GM12874 (cell line): ENCODE results near the gene ERF.

Experiments
- TF ChIP-seq, protein P1 (sequence below): IDR thresholded peaks from 2 replicates; pipeline ENCODE4 v1.5.1; 2011; ENCODE audit warnings: low read depth, mild to moderate bottlenecking, control low read depth, low read length, moderate library complexity; ENCODE audit not compliant: insufficient read depth

ERF gene

GRCh38 chr19:42277821-42278451 is 23.0 kb upstream of the ERF start:
- TF ChIP-seq, protein P1, sequence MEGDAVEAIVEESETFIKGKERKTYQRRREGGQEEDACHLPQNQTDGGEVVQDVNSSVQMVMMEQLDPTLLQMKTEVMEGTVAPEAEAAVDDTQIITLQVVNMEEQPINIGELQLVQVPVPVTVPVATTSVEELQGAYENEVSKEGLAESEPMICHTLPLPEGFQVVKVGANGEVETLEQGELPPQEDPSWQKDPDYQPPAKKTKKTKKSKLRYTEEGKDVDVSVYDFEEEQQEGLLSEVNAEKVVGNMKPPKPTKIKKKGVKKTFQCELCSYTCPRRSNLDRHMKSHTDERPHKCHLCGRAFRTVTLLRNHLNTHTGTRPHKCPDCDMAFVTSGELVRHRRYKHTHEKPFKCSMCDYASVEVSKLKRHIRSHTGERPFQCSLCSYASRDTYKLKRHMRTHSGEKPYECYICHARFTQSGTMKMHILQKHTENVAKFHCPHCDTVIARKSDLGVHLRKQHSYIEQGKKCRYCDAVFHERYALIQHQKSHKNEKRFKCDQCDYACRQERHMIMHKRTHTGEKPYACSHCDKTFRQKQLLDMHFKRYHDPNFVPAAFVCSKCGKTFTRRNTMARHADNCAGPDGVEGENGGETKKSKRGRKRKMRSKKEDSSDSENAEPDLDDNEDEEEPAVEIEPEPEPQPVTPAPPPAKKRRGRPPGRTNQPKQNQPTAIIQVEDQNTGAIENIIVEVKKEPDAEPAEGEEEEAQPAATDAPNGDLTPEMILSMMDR, result no peak

GRCh38 chr19:42276821-42277220 is 21.9 kb upstream of the ERF start:
- TF ChIP-seq, protein P1, result no peak

GRCh38 chr19:42276284-42276683 is 21.4 kb upstream of the ERF start:
- TF ChIP-seq, protein P1, result no peak

DNA sequence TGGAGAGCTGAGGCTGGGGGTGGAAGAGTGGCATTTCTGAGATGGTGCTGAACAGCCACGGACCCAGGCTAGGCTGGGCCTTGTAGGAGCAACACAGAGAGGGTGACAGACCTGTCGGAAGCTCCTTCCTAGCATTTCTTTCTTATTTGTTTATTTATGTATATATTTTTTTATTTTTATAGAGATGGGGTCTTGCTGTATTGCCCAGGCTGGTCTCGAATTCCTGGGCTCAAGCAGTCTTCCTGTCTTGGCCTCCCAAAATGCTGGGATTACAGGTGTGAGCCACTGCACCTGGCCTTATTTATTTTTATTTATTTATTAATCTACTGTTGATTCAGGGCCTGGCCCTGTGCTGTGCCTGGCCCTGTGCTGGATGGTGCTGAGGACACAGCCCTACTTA is 20.6 kb upstream of the ERF start:
- TF ChIP-seq, protein P1, result no peak

DNA sequence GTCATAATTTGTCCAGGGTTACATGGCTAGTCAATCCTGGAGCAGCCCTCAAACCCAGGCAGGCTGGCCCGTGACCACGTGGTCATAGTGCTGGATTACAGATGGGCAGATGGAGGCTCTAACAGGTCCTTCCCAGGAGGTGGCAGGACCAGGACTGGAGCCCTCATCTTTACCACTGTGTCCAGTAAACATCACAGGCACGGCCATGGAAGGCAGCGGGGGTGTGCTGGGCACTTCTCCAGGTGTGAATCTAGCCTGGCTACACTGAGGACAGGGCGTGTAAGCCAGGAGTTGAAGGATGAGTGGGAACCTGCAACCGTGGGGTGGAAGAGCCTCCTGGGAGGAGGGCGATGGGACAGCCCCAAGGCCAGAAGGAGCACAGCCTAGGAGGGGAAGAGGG is 20.2 kb upstream of the ERF start:
- TF ChIP-seq, protein P1, result no peak

GRCh38 chr19:42274065-42274682 is 19.2 kb upstream of the ERF start:
- TF ChIP-seq, protein P1, result no peak

DNA sequence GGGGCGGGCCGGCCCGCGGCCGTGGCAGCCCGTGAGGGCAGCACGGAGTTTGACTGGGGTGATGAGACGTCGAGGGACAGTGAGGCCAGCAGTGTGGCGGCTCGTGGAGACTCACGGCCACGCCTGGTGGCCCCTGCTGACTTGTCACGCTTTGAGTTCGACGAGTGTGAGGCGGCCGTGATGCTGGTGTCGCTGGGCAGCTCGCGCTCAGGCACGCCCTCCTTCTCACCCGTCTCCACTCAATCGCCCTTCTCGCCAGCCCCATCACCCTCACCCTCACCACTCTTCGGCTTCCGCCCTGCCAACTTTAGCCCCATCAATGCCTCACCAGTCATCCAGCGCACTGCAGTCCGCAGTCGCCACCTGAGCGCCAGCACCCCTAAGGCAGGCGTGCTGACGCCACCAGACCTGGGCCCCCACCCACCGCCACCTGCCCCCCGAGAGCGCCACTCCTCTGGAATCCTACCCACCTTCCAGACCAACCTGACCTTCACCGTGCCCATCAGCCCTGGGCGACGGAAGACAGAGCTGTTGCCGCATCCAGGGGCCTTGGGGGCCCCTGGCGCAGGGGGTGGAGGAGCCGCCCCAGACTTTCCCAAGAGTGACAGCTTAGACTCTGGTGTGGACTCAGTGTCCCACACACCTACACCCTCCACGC is 18.6 kb upstream of the ERF start:
- TF ChIP-seq, protein P1, result no peak
